SK-N-SH (cell line): ENCODE measurements around the gene GALNT16. TPM values are rescaled to one million over a fixed set of nuclear protein-coding genes. Genes with fewer than 3 reads are reported as not detected.

Experiments
- CTCF ChIA-PET: fragments of 300-600, 350-600 bp; formaldehyde crosslinking; extraction: SDS; loops from one replicate; lab custom pipeline; 2021; lab: Yijun Ruan, JAX
- POLR2A ChIA-PET: fragments of 350-600 bp; sonication (Branson Sonifier 250); formaldehyde crosslinking; extraction: SDS; loops from one replicate; lab custom pipeline; 2020; ENCODE audit warnings: antibody characterized with exemption, inconsistent platforms; lab: Yijun Ruan, JAX
- DNase-seq: peaks from one replicate; pipeline ENCODE4 v3.0.0; 2012
- H2AFZ ChIP-seq: fragments of 200-600 bp; sonication (generic); 2 replicates; pipeline ENCODE4 v1.8.1; 2016; ENCODE audit warnings: antibody characterized with exemption, mild to moderate bottlenecking, low read depth
- H3F3A ChIP-seq: fragments of 200-600 bp; sonication (generic); replicated peaks from 2 replicates; pipeline ENCODE3; 2016; ENCODE audit warnings: antibody characterized with exemption, mild to moderate bottlenecking; ENCODE audit not compliant: insufficient read depth
- H3K27ac ChIP-seq, 2 experiments: fragments of 200-500 bp in 1 of 2; fragments of 200-600 bp in 1 of 2; sonication (Bioruptor generic) in 1 of 2; sonication (generic), shearing (Covaris generic) in 1 of 2; 2 replicates each; pipeline versions ENCODE4 v1.5.1 to v1.6.1; 2014 to 2016; ENCODE audit warnings: low read depth in 2 of 2, inconsistent platforms in 1 of 2, low read length in 1 of 2, mild to moderate bottlenecking in 1 of 2, mixed read lengths in 1 of 2
- H3K27me3 ChIP-seq: fragments of 200-600 bp; sonication (generic), shearing (Covaris generic); 2 replicates; pipeline ENCODE4 v1.6.1; 2016; ENCODE audit warnings: mixed run types; ENCODE audit not compliant: insufficient read depth
- H3K36me3 ChIP-seq, 2 experiments: fragments of 200-500 bp in 1 of 2; fragments of 200-600 bp in 1 of 2; sonication (Bioruptor generic) in 1 of 2; sonication (generic) in 1 of 2; replicated peaks in 1 of 2; 2 replicates each; pipeline versions ENCODE3 to v1.5.1; 2014 to 2016; ENCODE audit warnings: low read length in 1 of 2, mild to moderate bottlenecking in 1 of 2; ENCODE audit not compliant: insufficient read depth in 2 of 2, control insufficient read depth in 1 of 2
- H3K4me1 ChIP-seq, 2 experiments: fragments of 200-500 bp in 1 of 2; fragments of 200-600 bp in 1 of 2; sonication (Bioruptor generic) in 1 of 2; sonication (generic), shearing (Covaris generic) in 1 of 2; 2 replicates each; pipeline versions ENCODE4 v1.5.1 to v1.6.1; 2014 to 2016; ENCODE audit warnings: low read depth in 1 of 2, low read length in 1 of 2, mixed run types in 1 of 2; ENCODE audit not compliant: insufficient read depth in 2 of 2, control insufficient read depth in 1 of 2
- H3K4me2 ChIP-seq: fragments of 200-600 bp; sonication (generic), shearing (Covaris generic); 2 replicates; pipeline ENCODE4 v1.6.1; 2017; ENCODE audit warnings: mixed run types
- H3K4me3 ChIP-seq, 2 experiments: fragments of 200-500 bp in 1 of 2; fragments of 200-600 bp in 1 of 2; sonication (Bioruptor generic) in 1 of 2; sonication (generic), shearing (Covaris generic) in 1 of 2; 2 replicates each; pipeline versions ENCODE4 v1.5.1 to v1.8.1; 2014 to 2016; ENCODE audit warnings: low read depth in 2 of 2, inconsistent platforms in 1 of 2, low read length in 1 of 2, mild to moderate bottlenecking in 1 of 2, mixed read lengths in 1 of 2, moderate library complexity in 1 of 2
- H3K79me2 ChIP-seq: fragments of 200-600 bp; sonication (generic); 2 replicates; pipeline ENCODE4 v1.8.1; 2017; ENCODE audit warnings: mild to moderate bottlenecking; ENCODE audit not compliant: insufficient read depth
- H3K9ac ChIP-seq: fragments of 200-600 bp; sonication (generic); 2 replicates; pipeline ENCODE4 v1.6.1; 2017; ENCODE audit warnings: mixed run types
- H3K9me2 ChIP-seq: fragments of 200-600 bp; sonication (generic); 2 replicates; pipeline ENCODE4 v1.6.1; 2017; ENCODE audit warnings: mixed run types
- H3K9me3 ChIP-seq: fragments of 200-600 bp; sonication (generic); 2 replicates; pipeline ENCODE4 v1.6.1; 2017; ENCODE audit warnings: mixed run types, mild to moderate bottlenecking, moderate library complexity
- H4K20me1 ChIP-seq: fragments of 200-600 bp; sonication (generic); 2 replicates; pipeline ENCODE4 v1.6.1; 2017; ENCODE audit warnings: mild to moderate bottlenecking, mixed run types; ENCODE audit not compliant: insufficient read depth
- CHD2 ChIP-seq: fragments of 150-350 bp; IDR thresholded peaks from 2 replicates; pipeline ENCODE4 v1.6.1; 2018; ENCODE audit warnings: low read length; ENCODE audit not compliant: partially characterized antibody
- CTCF ChIP-seq: fragments of 200-600 bp; sonication (generic); IDR thresholded peaks from 2 replicates; pipeline ENCODE4 v1.6.1; 2017; ENCODE audit warnings: antibody characterized with exemption, mild to moderate bottlenecking, moderate library complexity
- ELF1 ChIP-seq: IDR thresholded peaks from 2 replicates; pipeline ENCODE4 v1.4.0; 2012
- EP300 ChIP-seq, 2 experiments: IDR thresholded peaks; 2 replicates each; pipeline versions ENCODE4 v1.4.0 to v1.6.1; 2012; ENCODE audit warnings: borderline replicate concordance in 1 of 2, low read depth in 1 of 2, low read length in 1 of 2
- FOSL2 ChIP-seq: IDR thresholded peaks from 2 replicates; pipeline ENCODE4 v1.4.0; 2012; ENCODE audit warnings: low read depth, mild to moderate bottlenecking, moderate library complexity, borderline replicate concordance
- FOXJ3 ChIP-seq: sonication (generic); formaldehyde crosslinking; IDR thresholded peaks from 2 replicates; pipeline ENCODE4 v1.5.1; 2020; ENCODE audit warnings: mild to moderate bottlenecking, missing genetic modification reagents
- FOXM1 ChIP-seq: IDR thresholded peaks from 2 replicates; pipeline ENCODE4 v1.4.0; 2012; ENCODE audit warnings: low read depth, mild to moderate bottlenecking
- GABPA ChIP-seq: IDR thresholded peaks from 2 replicates; pipeline ENCODE4 v1.4.0; 2012; ENCODE audit warnings: low read depth, mild to moderate bottlenecking
- MEF2A ChIP-seq: IDR thresholded peaks from 2 replicates; pipeline ENCODE4 v1.4.0; 2012; ENCODE audit warnings: low read depth, borderline replicate concordance
- NRF1 ChIP-seq: IDR thresholded peaks from 2 replicates; pipeline ENCODE4 v1.6.1; 2012; ENCODE audit warnings: low read depth, mild to moderate bottlenecking, low read length
- RAD21 ChIP-seq: IDR thresholded peaks from 2 replicates; pipeline ENCODE4 v1.6.1; 2012; ENCODE audit warnings: mild to moderate bottlenecking, low read length
- RXRA ChIP-seq: IDR thresholded peaks from 2 replicates; pipeline ENCODE4 v1.4.0; 2012; ENCODE audit warnings: low read depth, mild to moderate bottlenecking, borderline replicate concordance
- USF1 ChIP-seq: IDR thresholded peaks from 2 replicates; pipeline ENCODE4 v1.4.0; 2012; ENCODE audit warnings: low read depth, borderline replicate concordance
- USF2 ChIP-seq: fragments of 150-350 bp; IDR thresholded peaks from 2 replicates; pipeline ENCODE4 v1.6.1; 2017; ENCODE audit warnings: antibody characterized with exemption, low read length, low read depth, borderline replicate concordance
- YY1 ChIP-seq: IDR thresholded peaks from 2 replicates; pipeline ENCODE4 v1.4.0; 2012; ENCODE audit warnings: low read depth, mild to moderate bottlenecking
- WGBS: methylation state at CpG from one replicate; pipeline ENCODE4 v1.1.6; 2017; ENCODE audit warnings: low lambda C conversion rate; 5-methylcytosine and 5-hydroxymethylcytosine counted together
- polyA plus RNA-seq, 3 experiments: library from polyadenylated mRNA; depleted of rRNA; stranded (reverse); fragments of >200 nt; gene quantifications; 2 replicates each; pipeline ENCODE4 v1.2.3, GENCODE V29; 2012
- TF ChIP-seq, protein P1 (sequence below): IDR thresholded peaks from 2 replicates; pipeline ENCODE4 v1.4.0; 2012; ENCODE audit warnings: low read depth
- TF ChIP-seq, protein P2 (sequence below): IDR thresholded peaks from 2 replicates; pipeline ENCODE4 v1.6.1; 2012; ENCODE audit warnings: mild to moderate bottlenecking, low read depth, low read length, moderate library complexity

The GALNT16 gene
- polyA plus RNA-seq, 1 of the 3 experiments (the other 2 are of a cell fraction) = 17.0 TPM

GRCh38 chr14:69244946-69245345 is 15.0 kb upstream of the GALNT16 start:
- no peak overlapping the region for H3K9ac ChIP-seq
- no peak overlapping the region for H3K4me3 ChIP-seq
- POLR2A ChIA-PET = no interaction called here
- H4K20me1 ChIP-seq = no peaks in the 10 kb centered on the region
- WGBS = 90% methylated on average over 3 of the region's 3 CpGs
- no peak overlapping the region for H3K4me2 ChIP-seq
- TF ChIP-seq USF2 (no peak), MEF2A (no peak), RAD21 (no peak), FOSL2 (no peak), FOXM1 (no peak), GABPA (no peak), FOXJ3 (CRISPR knock-in tag) (no peak), YY1 (no peak), CTCF (no peak), EP300 (IDR thresholded peaks at IDR 0.05; ENCODE audit: borderline replicate concordance in 1 of 2, low read depth in 1 of 2, low read length in 1 of 2) (no peak)
- TF ChIP-seq, protein P1, sequence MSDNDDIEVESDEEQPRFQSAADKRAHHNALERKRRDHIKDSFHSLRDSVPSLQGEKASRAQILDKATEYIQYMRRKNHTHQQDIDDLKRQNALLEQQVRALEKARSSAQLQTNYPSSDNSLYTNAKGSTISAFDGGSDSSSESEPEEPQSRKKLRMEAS = no peak
- no peaks in the 10 kb centered on the region for H3K9me2 ChIP-seq
- H3K9me3 ChIP-seq = no peaks in the 10 kb centered on the region
- peaks cover 2 to 5% of the 10 kb centered on the region in 2 experiments; a peak in 3 of 4 replicates for H3K4me1 ChIP-seq
- peaks cover 18% of the 10 kb centered on the region for H3F3A ChIP-seq
- peaks cover 0 to 24% of the 10 kb centered on the region in 2 experiments for H3K36me3 ChIP-seq
- H2AFZ ChIP-seq = no peak overlapping the region
- H3K79me2 ChIP-seq = no peaks in the 10 kb centered on the region
- no peaks in the 10 kb centered on the region for H3K27me3 ChIP-seq
- CTCF ChIA-PET = interaction anchor here (0.9 to 3.2 kb wide), 4 partner anchors 16 to 118 kb away, joined by 3 to 19 read pairs (median 8); no protein-coding TSS in a partner anchor
- no peak overlapping the region for H3K27ac ChIP-seq
- no peak for DNase-seq

GRCh38 chr14:69246331-69246730 is 13.6 kb upstream of the GALNT16 start:
- Histone ChIP-seq H2AFZ (no peak overlapping the region), H3K4me3 (no peak overlapping the region), H3K9ac (no peak overlapping the region), H3F3A (peaks cover 18% of the 10 kb centered on the region), H3K36me3 (peaks cover 0 to 10% of the 10 kb centered on the region in 2 experiments), H3K4me2 (no peak overlapping the region), H3K4me1 (peaks cover 2 to 5% of the 10 kb centered on the region in 2 experiments; a peak in 3 of 4 replicates), H3K9me3 (no peaks in the 10 kb centered on the region), H3K9me2 (no peaks in the 10 kb centered on the region), H3K79me2 (no peaks in the 10 kb centered on the region), H3K27me3 (no peaks in the 10 kb centered on the region), H3K27ac (no peak overlapping the region), H4K20me1 (no peaks in the 10 kb centered on the region)
- no peak for DNase-seq
- WGBS = 95% methylated on average over 3 of the region's 3 CpGs
- ChIA-PET CTCF (interaction anchor here (0.8 to 5.1 kb wide), 6 partner anchors 15 to 328 kb away, joined by 3 to 44 read pairs (median 14); partner anchors contain the start of gene GALNT16), POLR2A (no interaction called here)
- TF ChIP-seq USF1 (no peak), ELF1 (no peak), CHD2 (no peak), CTCF (no peak), NRF1 (no peak), FOXM1 (no peak), MEF2A (no peak), RXRA (no peak), GABPA (no peak)
- TF ChIP-seq, protein P2, sequence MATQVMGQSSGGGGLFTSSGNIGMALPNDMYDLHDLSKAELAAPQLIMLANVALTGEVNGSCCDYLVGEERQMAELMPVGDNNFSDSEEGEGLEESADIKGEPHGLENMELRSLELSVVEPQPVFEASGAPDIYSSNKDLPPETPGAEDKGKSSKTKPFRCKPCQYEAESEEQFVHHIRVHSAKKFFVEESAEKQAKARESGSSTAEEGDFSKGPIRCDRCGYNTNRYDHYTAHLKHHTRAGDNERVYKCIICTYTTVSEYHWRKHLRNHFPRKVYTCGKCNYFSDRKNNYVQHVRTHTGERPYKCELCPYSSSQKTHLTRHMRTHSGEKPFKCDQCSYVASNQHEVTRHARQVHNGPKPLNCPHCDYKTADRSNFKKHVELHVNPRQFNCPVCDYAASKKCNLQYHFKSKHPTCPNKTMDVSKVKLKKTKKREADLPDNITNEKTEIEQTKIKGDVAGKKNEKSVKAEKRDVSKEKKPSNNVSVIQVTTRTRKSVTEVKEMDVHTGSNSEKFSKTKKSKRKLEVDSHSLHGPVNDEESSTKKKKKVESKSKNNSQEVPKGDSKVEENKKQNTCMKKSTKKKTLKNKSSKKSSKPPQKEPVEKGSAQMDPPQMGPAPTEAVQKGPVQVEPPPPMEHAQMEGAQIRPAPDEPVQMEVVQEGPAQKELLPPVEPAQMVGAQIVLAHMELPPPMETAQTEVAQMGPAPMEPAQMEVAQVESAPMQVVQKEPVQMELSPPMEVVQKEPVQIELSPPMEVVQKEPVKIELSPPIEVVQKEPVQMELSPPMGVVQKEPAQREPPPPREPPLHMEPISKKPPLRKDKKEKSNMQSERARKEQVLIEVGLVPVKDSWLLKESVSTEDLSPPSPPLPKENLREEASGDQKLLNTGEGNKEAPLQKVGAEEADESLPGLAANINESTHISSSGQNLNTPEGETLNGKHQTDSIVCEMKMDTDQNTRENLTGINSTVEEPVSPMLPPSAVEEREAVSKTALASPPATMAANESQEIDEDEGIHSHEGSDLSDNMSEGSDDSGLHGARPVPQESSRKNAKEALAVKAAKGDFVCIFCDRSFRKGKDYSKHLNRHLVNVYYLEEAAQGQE = no peak
